Parathyroid adenoma (tissue), 2 donors: Measurements from ENCODE around the gene LRRC59.

ENCODE experiments used
- H2AFZ ChIP-seq: fragments of 300-600 bp; sonication (generic); one replicate; pipeline ENCODE4 v1.7.0; 2017; ENCODE audit warnings: antibody characterized with exemption, mild to moderate bottlenecking
- H3K27ac ChIP-seq: fragments of 300-600 bp; sonication (generic); one replicate; pipeline ENCODE4 v1.7.0; 2017
- H3K27me3 ChIP-seq: fragments of 300-600 bp; sonication (generic); one replicate; pipeline ENCODE4 v1.7.0; 2017; ENCODE audit warnings: low read length; ENCODE audit not compliant: control insufficient read depth, insufficient read depth
- H3K36me3 ChIP-seq: fragments of 300-600 bp; sonication (generic); one replicate; pipeline ENCODE4 v1.7.0; 2017; ENCODE audit warnings: low read length; ENCODE audit not compliant: control insufficient read depth, insufficient read depth
- H3K4me1 ChIP-seq: fragments of 300-600 bp; sonication (generic); one replicate; pipeline ENCODE4 v1.7.0; 2017; ENCODE audit warnings: control low read depth
- H3K4me2 ChIP-seq: fragments of 300-600 bp; sonication (generic); one replicate; pipeline ENCODE4 v1.7.0; 2017; ENCODE audit warnings: low read length
- H3K4me3 ChIP-seq: fragments of 300-600 bp; sonication (generic); one replicate; pipeline ENCODE4 v1.7.0; 2017; ENCODE audit warnings: low read depth, low read length
- H3K79me2 ChIP-seq: fragments of 300-600 bp; sonication (generic); one replicate; pipeline ENCODE4 v1.7.0; 2017; ENCODE audit warnings: control low read depth
- H3K9ac ChIP-seq: fragments of 300-600 bp; sonication (generic); one replicate; pipeline ENCODE4 v1.7.0; 2017; ENCODE audit warnings: mild to moderate bottlenecking
- H3K9me3 ChIP-seq: fragments of 300-600 bp; sonication (generic); one replicate; pipeline ENCODE4 v1.7.0; 2017; ENCODE audit warnings: low read length; ENCODE audit not compliant: control insufficient read depth
- CTCF ChIP-seq: fragments of 300-600 bp; sonication (generic); IDR thresholded peaks from one replicate; pipeline ENCODE4 v1.7.0; 2017; ENCODE audit warnings: antibody characterized with exemption, mild to moderate bottlenecking
- donor health status: primary hyperparathyroidism.

Gene LRRC59

GRCh38 chr17:50426814-50427787 is 29.8 kb upstream of the LRRC59 start:
- Histone ChIP-seq H3K79me2 (peaks cover 18% of the 10 kb centered on the region), H2AFZ (peak overlapping the region; percentile 99), H3K9ac (no peak overlapping the region), H3K36me3 (no peaks in the 10 kb centered on the region), H3K9me3 (no peaks in the 10 kb centered on the region), H3K27ac (peak overlapping the region; percentile 76), H3K4me3 (peak overlapping the region; percentile 72), H3K4me1 (peaks cover 18% of the 10 kb centered on the region), H3K27me3 (no peaks in the 10 kb centered on the region), H3K4me2 (peak overlapping the region; percentile 98)
- peak; percentile 11 for TF ChIP-seq CTCF

GRCh38 chr17:50426472-50426782 is 29.1 kb upstream of the LRRC59 start:
- peak overlapping the region; percentile 98 for H3K4me2 ChIP-seq
- H3K4me3 ChIP-seq = peak overlapping the region; percentile 72
- H3K79me2 ChIP-seq = peaks cover 18% of the 10 kb centered on the region
- H3K9me3 ChIP-seq = no peaks in the 10 kb centered on the region
- peak overlapping the region; percentile 76 for H3K27ac ChIP-seq
- no peaks in the 10 kb centered on the region for H3K27me3 ChIP-seq
- H2AFZ ChIP-seq = peak overlapping the region; percentile 99
- H3K36me3 ChIP-seq = no peaks in the 10 kb centered on the region
- no peak overlapping the region for H3K9ac ChIP-seq
- TF ChIP-seq CTCF = no peak
- peaks cover 18% of the 10 kb centered on the region for H3K4me1 ChIP-seq

- Histone ChIP-seq H2AFZ (peak within 1 kb of the TSS; percentile 99), H3K4me1 (peaks cover 18% of the 10 kb centered on the region), H3K9me3 (no peaks in the 10 kb centered on the region), H3K79me2 (peaks cover 18% of the 10 kb centered on the region), H3K27ac (peak within 1 kb of the TSS; percentile 76), H3K4me2 (peak within 1 kb of the TSS; percentile 98), H3K27me3 (no peaks in the 10 kb centered on the region), H3K36me3 (no peaks in the 10 kb centered on the region), H3K4me3 (peak within 1 kb of the TSS; percentile 72), H3K9ac (no peak within 1 kb of the TSS)
- no peak for TF ChIP-seq CTCF
Measured at GRCh38 chr17:50425682-50426471, 28.6 kb upstream of the LRRC59 start, which contains the start of gene ACSF2. ACSF2 (plus strand) TSS chr17:50426218; CDS start chr17:50426262, 44 bp downstream.

- no peak for TF ChIP-seq CTCF
- no peaks in the 10 kb centered on the region for H3K27me3 ChIP-seq
- no peak overlapping the region for H3K9ac ChIP-seq
- peak overlapping the region; percentile 99 for H2AFZ ChIP-seq
- peak overlapping the region; percentile 62 for H3K27ac ChIP-seq
- peak overlapping the region; percentile 98 for H3K4me2 ChIP-seq
- peaks cover 18% of the 10 kb centered on the region for H3K4me1 ChIP-seq
- H3K4me3 ChIP-seq = peak overlapping the region; percentile 72
- peaks cover 17% of the 10 kb centered on the region for H3K79me2 ChIP-seq
- no peaks in the 10 kb centered on the region for H3K36me3 ChIP-seq
- no peaks in the 10 kb centered on the region for H3K9me3 ChIP-seq
Measured at GRCh38 chr17:50424996-50425681, 27.8 kb upstream of the LRRC59 start.
